DMS53 (cell line): Measurements from ENCODE around the gene SHROOM3.
A peak's percentile ranks its signal among the peaks of the same experiment; 100 is the strongest.

Experiments
- DNase-seq: peaks from one replicate; lab custom pipeline; 2025; lab: John Stamatoyannopoulos, UW

The SHROOM3 gene

GRCh38 chr4:76751612-76752343, 316.7 kb downstream of the SHROOM3 start:
- DNase-seq: no peak

- peak; percentile 3 for DNase-seq
Measured at GRCh38 chr4:76752861-76753501, 318.0 kb downstream of the SHROOM3 start.

GRCh38 chr4:76753814-76754213, 318.8 kb downstream of the SHROOM3 start:
- no peak for DNase-seq

- no peak for DNase-seq
Measured at GRCh38 chr4:76754439-76754838, 319.4 kb downstream of the SHROOM3 start.

GRCh38 chr4:76755756-76756155, 320.7 kb downstream of the SHROOM3 start:
- DNase-seq: no peak

- DNase-seq: no peak
Measured at GRCh38 chr4:76756416-76756815, 321.4 kb downstream of the SHROOM3 start.

GRCh38 chr4:76757418-76757939, 322.4 kb downstream of the SHROOM3 start:
- DNase-seq: no peak

- DNase-seq: peak; percentile 64
Measured at GRCh38 chr4:76758290-76758882, 323.4 kb downstream of the SHROOM3 start.

- no peak for DNase-seq
Measured at GRCh38 chr4:76758996-76759395, 324.0 kb downstream of the SHROOM3 start.

- DNase-seq: no peak
Measured at GRCh38 chr4:76760193-76760592, 325.2 kb downstream of the SHROOM3 start.

GRCh38 chr4:76762137-76763130, 327.4 kb downstream of the SHROOM3 start:
- no peak for DNase-seq

- no peak for DNase-seq
Measured at GRCh38 chr4:76764251-76764650, 329.2 kb downstream of the SHROOM3 start.

- no peak for DNase-seq
Measured at GRCh38 chr4:76765473-76766183, 330.6 kb downstream of the SHROOM3 start.

GRCh38 chr4:76767983-76768382, 333.0 kb downstream of the SHROOM3 start:
- no peak for DNase-seq

- DNase-seq: no peak
Measured at GRCh38 chr4:76772498-76773106, 337.6 kb downstream of the SHROOM3 start.

- DNase-seq: no peak
Measured at GRCh38 chr4:76773766-76774165, 338.7 kb downstream of the SHROOM3 start.

GRCh38 chr4:76779740-76780459, 344.9 kb downstream of the SHROOM3 start:
- peak; percentile 4 for DNase-seq

- DNase-seq: peak; percentile 6
Measured at GRCh38 chr4:76780781-76781697, 346.0 kb downstream of the SHROOM3 start.
